Osteocyte (in vitro differentiated cells): ENCODE results near the gene TMX3. TPM values are rescaled to one million over a fixed set of nuclear protein-coding genes. Genes with fewer than 3 reads are reported as not detected.

Experiments
- DNase-seq: peaks from one replicate; pipeline ENCODE4 v3.0.0; 2021; ENCODE audit warnings: mixed read lengths; ENCODE audit not compliant: unreplicated experiment; ENCODE audit errors: extremely low spot score
- H3K27ac Mint-ChIP-seq: one replicate; pipeline ENCODE4 v1.8.0; 2021; ENCODE audit warnings: mild to moderate bottlenecking, mixed read lengths; ENCODE audit not compliant: unreplicated experiment
- H3K27me3 Mint-ChIP-seq: one replicate; pipeline ENCODE4 v1.8.0; 2021; ENCODE audit warnings: mixed read lengths; ENCODE audit not compliant: unreplicated experiment
- H3K36me3 Mint-ChIP-seq: one replicate; pipeline ENCODE4 v1.8.0; 2021; ENCODE audit warnings: mixed read lengths; ENCODE audit not compliant: unreplicated experiment
- H3K4me1 Mint-ChIP-seq: one replicate; pipeline ENCODE4 v1.8.0; 2021; ENCODE audit warnings: mixed read lengths; ENCODE audit not compliant: unreplicated experiment
- H3K4me3 Mint-ChIP-seq: one replicate; pipeline ENCODE4 v1.8.0; 2021; ENCODE audit warnings: mild to moderate bottlenecking, moderate library complexity, mixed read lengths; ENCODE audit not compliant: unreplicated experiment
- H3K9me3 Mint-ChIP-seq: one replicate; pipeline ENCODE4 v1.8.0; 2021; ENCODE audit warnings: mixed read lengths; ENCODE audit not compliant: unreplicated experiment
- total RNA-seq: library from RNA; stranded (reverse); gene quantifications from 2 replicates; pipeline ENCODE4 v1.2.1, GENCODE V29; 2021
- TF ChIP-seq, protein P1 (sequence below): fragments of 200-600 bp; sonication (generic); IDR thresholded peaks from 2 replicates; pipeline ENCODE4 v1.5.0; 2021; ENCODE audit warnings: antibody characterized with exemption, mild to moderate bottlenecking, moderate library complexity

Gene TMX3
- total RNA-seq, 1 donor from 2014 or later: 78.4 TPM

DNA sequence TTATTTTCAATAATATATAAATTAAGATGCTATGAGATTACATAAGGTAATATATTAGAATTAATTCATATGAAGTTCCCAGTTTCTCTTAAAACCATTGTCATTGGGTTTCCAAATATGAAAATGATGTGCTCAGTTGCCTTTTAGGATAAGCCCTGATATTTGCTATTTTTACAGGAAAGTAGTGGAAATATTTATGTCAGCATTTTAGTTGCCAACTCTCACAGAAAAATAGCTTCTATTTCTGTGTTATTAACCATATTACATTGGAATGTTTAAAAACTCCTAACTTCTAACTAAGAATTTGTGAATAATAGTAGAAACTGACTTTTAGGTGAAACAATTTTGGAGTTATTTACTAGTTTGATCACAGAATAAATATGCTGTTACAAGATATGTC, 74.0 kb downstream of the TMX3 start:
- Mint-ChIP-seq H3K27me3 (no peaks in the 10 kb centered on the region), H3K4me3 (no peak overlapping the region), H3K36me3 (peaks cover 8% of the 10 kb centered on the region), H3K9me3 (peaks cover 17% of the 10 kb centered on the region), H3K27ac (no peak overlapping the region), H3K4me1 (peaks cover 11% of the 10 kb centered on the region)
- TF ChIP-seq, protein P1, sequence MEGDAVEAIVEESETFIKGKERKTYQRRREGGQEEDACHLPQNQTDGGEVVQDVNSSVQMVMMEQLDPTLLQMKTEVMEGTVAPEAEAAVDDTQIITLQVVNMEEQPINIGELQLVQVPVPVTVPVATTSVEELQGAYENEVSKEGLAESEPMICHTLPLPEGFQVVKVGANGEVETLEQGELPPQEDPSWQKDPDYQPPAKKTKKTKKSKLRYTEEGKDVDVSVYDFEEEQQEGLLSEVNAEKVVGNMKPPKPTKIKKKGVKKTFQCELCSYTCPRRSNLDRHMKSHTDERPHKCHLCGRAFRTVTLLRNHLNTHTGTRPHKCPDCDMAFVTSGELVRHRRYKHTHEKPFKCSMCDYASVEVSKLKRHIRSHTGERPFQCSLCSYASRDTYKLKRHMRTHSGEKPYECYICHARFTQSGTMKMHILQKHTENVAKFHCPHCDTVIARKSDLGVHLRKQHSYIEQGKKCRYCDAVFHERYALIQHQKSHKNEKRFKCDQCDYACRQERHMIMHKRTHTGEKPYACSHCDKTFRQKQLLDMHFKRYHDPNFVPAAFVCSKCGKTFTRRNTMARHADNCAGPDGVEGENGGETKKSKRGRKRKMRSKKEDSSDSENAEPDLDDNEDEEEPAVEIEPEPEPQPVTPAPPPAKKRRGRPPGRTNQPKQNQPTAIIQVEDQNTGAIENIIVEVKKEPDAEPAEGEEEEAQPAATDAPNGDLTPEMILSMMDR: no peak
- no peak for DNase-seq

DNA sequence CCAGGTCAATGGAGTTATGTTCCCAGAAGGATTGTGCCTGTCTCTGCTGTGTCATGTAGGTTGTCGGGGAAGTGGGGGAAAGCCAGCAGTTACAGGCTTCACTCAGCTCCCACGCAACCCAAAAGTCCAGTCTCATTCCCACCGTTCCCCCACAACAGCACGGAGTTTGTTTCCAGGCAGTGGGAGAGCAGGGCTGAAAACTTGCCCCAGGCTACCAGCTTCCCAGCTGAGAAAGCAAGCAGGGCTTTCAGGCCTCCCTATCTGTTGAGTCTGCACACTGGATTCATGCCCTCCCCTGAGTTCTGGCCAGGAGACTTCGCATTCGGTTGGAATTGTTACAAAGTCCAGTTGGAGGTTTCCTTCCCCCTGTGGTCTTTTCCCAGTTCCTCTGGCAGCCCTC, 76.3 kb downstream of the TMX3 start:
- no peak for DNase-seq
- H3K36me3 Mint-ChIP-seq: peaks cover 8% of the 10 kb centered on the region
- H3K4me1 Mint-ChIP-seq: peaks cover 11% of the 10 kb centered on the region
- no peak overlapping the region for H3K4me3 Mint-ChIP-seq
- TF ChIP-seq, protein P1: no peak
- H3K27ac Mint-ChIP-seq: no peak overlapping the region
- H3K27me3 Mint-ChIP-seq: no peaks in the 10 kb centered on the region
- H3K9me3 Mint-ChIP-seq: peaks cover 20% of the 10 kb centered on the region

DNA sequence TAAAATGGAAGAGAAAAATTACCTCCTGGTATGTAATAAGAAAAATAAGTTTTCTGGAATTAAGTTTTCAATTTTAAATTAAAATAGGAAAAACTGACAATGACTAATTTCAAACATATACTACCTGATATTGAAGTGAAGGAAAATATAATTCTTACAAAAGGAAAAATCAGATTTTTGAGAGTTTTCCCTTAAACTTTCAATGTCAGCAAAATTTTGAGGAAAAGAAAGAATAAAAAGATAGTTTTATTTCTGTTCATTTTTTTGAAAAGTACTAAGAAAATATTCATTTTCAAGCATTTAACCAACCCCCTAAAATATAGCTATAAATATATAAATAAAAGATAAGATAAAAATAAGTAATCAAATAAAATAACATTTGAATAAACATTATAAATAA, 87.1 kb downstream of the TMX3 start:
- no peak overlapping the region for H3K27ac Mint-ChIP-seq
- TF ChIP-seq, protein P1: no peak
- no peaks in the 10 kb centered on the region for H3K27me3 Mint-ChIP-seq
- no peak overlapping the region for H3K4me3 Mint-ChIP-seq
- H3K4me1 Mint-ChIP-seq: peaks cover 2% of the 10 kb centered on the region
- H3K36me3 Mint-ChIP-seq: no peaks in the 10 kb centered on the region
- DNase-seq: no peak
- no peaks in the 10 kb centered on the region for H3K9me3 Mint-ChIP-seq

Other genes starting within 250 kb of the TMX3 start
- 18.5 and 18.9 TPM in 2 replicates for gene CCDC102B, start 83.0 kb upstream of the TMX3 start, total RNA-seq